ENCODE data around the gene IMP4.

Gene IMP4

GRCh38 chr2:130357864-130358263 lies 15.2 kb downstream of the IMP4 start:
- DNase-seq (ENCODE audit: low read depth in 2 of 2): no peak

GRCh38 chr2:130358420-130359350 lies 16.0 kb downstream of the IMP4 start:
- DNase-seq (ENCODE audit: low read depth in 2 of 2): no peak

GRCh38 chr2:130359466-130359865 lies 16.8 kb downstream of the IMP4 start:
- no peak for DNase-seq (ENCODE audit: low read depth in 2 of 2)

- DNase-seq (ENCODE audit: low read depth in 2 of 2): no peak
Measured at GRCh38 chr2:130363479-130363878, 20.8 kb downstream of the IMP4 start.

- DNase-seq (ENCODE audit: low read depth in 2 of 2): no peak
Measured at GRCh38 chr2:130365075-130365474, 22.4 kb downstream of the IMP4 start.

- DNase-seq (ENCODE audit: low read depth in 2 of 2): no peak
Measured at GRCh38 chr2:130365963-130366362, 23.3 kb downstream of the IMP4 start.

- no peak for DNase-seq (ENCODE audit: low read depth in 2 of 2)
Measured at GRCh38 chr2:130366720-130367119, 24.0 kb downstream of the IMP4 start.

- DNase-seq (ENCODE audit: low read depth in 2 of 2): no peak
Measured at GRCh38 chr2:130368786-130369185, 26.1 kb downstream of the IMP4 start.

- no peak for DNase-seq (ENCODE audit: low read depth in 2 of 2)
Measured at GRCh38 chr2:130369311-130369964, 26.7 kb downstream of the IMP4 start.

GRCh38 chr2:130369965-130370341 lies 27.3 kb downstream of the IMP4 start:
- DNase-seq (ENCODE audit: low read depth in 2 of 2): no peak

- no peak for DNase-seq (ENCODE audit: low read depth in 2 of 2)
Measured at GRCh38 chr2:130370490-130370889, 27.8 kb downstream of the IMP4 start.

GRCh38 chr2:130371723-130372054 lies 29.0 kb downstream of the IMP4 start:
- DNase-seq (ENCODE audit: low read depth in 2 of 2): no peak

GRCh38 chr2:130372055-130372832 lies 29.5 kb downstream of the IMP4 start:
- peak; percentile 44 to 71 for DNase-seq (ENCODE audit: low read depth in 2 of 2)

- no peak for DNase-seq (ENCODE audit: low read depth in 2 of 2)
Measured at GRCh38 chr2:130372833-130373807, 30.4 kb downstream of the IMP4 start.

GRCh38 chr2:130373808-130374365 lies 31.2 kb downstream of the IMP4 start:
- DNase-seq (ENCODE audit: low read depth in 2 of 2): no peak

GRCh38 chr2:130374587-130375290 lies 32.0 kb downstream of the IMP4 start:
- DNase-seq (ENCODE audit: low read depth in 2 of 2): no peak

GRCh38 chr2:130375291-130376266 lies 32.9 kb downstream of the IMP4 start:
- no peak for DNase-seq (ENCODE audit: low read depth in 2 of 2)

- no peak for DNase-seq (ENCODE audit: low read depth in 2 of 2)
Measured at GRCh38 chr2:130376433-130377293, 34.0 kb downstream of the IMP4 start.
